GM19452 (cell line): Measurements from ENCODE around the gene HNRNPH2.

Source experiments
- ATAC-seq: cut with Tn5 transposase; IDR thresholded peaks from one replicate; pipeline ENCODE4 v1.9.1; 2021; ENCODE audit not compliant: unreplicated experiment

The HNRNPH2 gene

DNA sequence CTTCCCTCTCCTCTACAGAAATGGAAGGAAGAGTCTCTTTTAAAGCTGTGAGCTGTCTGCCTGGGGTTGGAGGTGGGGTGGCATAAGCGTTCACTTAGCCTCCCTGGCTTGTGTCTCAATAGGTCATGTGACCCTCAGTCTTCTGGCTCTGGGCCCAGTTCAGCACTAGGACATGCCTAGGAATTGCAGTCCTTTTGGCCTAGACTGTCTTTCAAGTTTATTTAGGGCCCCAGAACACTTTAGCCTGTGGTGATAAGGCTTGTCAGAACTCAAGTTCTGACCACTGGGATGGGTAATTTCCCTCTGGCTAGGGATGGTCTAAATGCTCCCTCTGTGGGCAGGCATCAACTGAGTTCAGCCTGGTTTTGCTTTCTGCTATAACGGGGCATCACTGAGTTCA, 42.9 kb downstream of the HNRNPH2 start:
- no peak for ATAC-seq

GRCh38 chrX:101452056-101452455, 44.0 kb downstream of the HNRNPH2 start:
- ATAC-seq, result no peak

- no peak for ATAC-seq
Observed at GRCh38 chrX:101460669-101461068, 52.6 kb downstream of the HNRNPH2 start.

DNA sequence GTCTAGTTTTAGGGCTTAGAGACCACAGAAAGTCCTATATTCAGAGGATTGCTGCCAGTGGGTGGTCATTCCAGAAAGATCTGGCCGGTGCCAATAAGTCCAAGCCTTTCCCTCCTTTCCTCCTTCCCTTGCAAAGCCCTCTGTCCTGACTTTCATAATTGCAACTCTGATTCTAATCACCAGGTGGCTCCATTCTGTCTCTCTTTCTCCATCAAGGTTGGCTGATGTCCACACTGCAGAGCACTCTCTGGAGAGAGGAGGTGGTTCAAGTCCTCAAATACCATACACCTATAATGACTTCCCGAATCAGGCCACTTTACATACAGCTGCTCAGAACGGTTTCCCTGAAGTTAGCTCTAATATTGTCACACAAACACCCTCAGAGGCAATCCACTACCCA, 54.9 kb downstream of the HNRNPH2 start:
- no peak for ATAC-seq
